MV-4-11 (cell line): ENCODE measurements around the gene C1orf53.

Experiments used
- DNase-seq: peaks from one replicate; lab custom pipeline; 2025; lab: John Stamatoyannopoulos, UW

C1orf53 gene

DNA sequence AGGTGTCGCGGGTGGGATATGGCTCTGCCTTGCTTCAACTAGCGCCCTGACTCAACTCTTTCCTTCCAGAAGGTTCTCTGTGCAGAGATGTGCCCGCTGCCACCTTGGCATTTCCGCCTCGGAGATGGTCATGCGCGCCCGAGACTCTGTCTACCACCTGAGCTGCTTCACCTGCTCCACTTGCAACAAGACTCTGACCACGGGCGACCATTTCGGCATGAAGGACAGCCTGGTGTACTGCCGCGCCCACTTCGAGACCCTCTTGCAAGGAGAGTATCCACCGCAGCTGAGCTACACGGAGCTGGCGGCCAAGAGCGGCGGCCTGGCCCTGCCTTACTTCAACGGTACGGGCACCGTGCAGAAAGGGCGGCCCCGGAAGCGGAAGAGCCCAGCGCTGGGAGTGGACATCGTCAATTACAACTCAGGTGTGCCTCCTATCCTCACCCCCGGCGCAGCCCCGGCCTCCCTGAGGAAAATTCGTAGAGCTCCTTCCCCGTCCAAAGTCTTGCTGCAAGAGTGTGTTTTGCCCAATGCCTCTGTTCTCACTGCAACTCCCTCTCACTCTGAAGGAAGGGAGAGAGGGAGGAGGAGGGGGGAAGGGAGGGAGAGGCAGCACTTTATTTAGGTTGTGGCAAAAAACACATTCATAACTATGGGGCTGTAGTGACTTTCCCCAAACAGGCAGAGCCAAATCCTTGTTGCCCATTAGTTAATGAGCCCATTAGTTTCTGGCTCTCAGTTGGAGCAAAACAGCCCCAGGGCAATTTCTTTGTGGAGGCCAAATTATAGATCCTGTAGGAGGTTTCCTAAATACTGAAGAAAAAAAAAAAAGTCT, 19.0 kb downstream of the C1orf53 start:
- no peak for DNase-seq

DNA sequence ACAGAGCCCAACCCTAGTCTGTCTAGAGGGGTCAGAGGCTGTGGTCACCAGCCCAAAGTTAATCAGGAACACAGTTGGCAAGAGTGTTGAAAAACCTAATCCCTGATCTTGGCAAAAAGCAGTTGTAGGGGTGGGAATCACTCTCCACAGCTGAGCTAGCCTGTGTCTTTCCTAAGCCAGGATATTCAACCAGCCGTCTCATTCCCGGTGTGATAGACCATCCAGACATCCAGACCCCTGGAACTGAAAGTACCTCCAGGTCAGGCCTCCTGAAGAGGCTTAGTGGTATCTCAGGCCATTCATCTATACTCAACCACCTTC, 19.6 kb downstream of the C1orf53 start:
- DNase-seq = no peak

DNA sequence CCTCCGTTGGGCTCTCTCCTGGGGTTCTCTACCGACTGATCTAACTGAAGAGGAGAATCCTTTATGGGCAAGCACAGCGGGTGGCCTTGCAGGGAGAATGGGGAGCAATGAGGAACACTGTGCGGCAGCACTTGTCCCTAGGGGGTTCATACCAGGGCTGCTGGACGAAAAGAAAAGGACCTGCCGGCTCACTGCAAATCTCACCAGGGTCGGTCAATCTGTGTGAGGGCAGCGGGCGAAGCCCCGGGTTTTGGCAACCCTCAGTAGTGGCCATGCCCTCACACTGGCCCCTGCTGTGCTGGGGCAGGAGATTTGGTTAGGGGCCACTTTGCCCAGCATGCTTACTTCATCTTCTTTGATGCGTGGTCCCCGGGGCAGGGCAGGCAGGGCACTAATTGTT, 20.6 kb downstream of the C1orf53 start:
- DNase-seq = no peak

DNA sequence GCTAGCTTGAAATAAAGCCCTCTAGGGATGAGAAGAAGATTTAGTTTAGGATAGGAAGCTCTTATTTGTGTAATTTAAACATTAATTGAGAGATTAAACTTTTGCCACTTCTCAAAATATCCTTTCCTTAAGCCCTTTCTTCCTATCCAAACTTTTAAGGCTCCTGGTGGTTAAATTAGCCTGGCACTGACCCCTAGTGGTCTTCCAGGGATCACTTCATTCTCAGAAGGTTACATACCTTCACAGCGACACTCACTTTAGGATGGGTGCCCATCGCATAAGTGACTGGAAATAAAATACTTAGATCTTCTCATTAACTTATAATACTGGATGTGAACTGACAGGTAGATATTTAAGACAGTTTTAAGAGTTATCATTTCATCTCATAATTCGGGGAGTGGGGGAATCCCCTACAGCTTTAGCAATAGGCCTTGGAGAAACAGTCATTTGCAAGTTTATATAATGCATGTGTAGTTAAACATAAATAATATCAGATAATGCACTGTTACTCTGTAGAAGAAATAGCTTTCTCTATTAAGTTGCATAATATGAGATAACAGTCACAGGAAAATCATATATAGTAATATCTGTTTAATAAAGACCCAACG, 22.2 kb downstream of the C1orf53 start:
- peak; percentile 40 for DNase-seq

DNA sequence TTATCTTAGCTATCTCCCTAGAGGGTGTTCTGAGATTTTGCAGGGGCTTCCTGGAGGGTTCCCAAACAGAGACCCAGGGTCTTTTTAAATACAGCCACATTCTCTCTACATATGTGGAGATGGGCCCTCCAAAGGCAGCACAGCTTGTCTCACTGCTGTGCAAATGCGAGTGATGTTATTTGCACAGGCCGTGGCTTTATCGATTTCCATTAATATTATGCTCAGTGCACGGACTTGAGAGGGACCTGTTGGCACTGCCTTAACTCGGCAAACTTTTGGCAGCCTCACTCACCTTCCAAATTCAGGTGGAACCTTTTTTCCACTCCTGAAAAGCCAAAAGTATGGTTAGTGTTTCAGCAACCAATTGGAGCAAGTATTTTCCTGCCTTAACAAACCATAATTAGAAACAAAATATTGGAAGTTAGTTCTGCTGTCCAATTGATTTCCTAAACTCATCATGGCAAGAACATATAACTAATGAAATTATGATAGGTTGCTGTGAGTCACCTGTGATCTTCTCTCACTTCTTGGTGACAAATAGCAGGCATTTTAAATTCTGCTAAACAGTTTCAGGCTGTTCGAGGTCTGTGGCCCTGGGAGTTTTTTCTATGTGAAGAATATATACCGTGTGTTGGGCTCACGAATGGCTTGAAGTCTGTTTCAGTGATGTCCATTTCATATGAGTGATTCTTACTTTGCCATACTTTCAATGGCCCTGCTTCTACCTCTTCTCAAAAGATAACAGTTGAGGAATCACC, 25.7 kb downstream of the C1orf53 start:
- DNase-seq = no peak

DNA sequence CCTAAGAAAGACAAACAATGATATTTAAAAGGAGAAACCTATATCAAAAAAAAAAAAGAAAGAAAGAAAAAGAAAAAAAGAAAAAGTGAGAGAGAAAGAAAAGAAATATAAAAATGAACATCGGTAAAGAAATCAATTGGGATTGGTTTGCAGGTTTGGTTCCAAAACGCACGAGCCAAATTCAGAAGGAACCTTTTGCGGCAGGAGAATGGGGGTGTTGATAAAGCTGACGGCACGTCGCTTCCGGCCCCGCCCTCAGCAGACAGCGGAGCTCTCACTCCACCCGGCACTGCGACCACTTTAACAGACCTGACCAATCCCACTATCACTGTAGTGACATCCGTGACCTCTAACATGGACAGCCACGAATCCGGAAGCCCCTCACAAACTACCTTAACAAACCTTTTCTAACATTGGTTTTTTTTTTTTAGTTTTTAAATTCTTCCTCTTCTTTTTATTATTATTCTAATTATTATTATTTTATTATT, 26.5 kb downstream of the C1orf53 start:
- DNase-seq = no peak

DNA sequence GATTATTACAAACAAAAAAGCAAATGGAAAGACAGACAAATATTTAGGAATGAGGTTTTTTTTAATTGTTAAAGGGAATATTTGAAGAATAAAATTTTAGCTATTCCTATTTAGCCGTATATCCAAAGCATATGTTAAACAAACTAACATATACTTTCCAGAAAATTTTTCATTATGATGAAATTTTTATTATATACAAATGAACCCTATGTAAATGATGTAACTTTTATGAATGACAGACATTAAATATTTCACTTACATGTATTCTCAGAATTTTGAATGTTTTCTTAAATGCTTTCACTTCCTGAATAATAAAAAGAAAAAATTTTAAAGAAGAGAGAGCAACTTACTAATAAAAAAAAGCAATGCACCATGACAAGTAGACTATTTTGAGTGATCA, 30.6 kb downstream of the C1orf53 start:
- no peak for DNase-seq

DNA sequence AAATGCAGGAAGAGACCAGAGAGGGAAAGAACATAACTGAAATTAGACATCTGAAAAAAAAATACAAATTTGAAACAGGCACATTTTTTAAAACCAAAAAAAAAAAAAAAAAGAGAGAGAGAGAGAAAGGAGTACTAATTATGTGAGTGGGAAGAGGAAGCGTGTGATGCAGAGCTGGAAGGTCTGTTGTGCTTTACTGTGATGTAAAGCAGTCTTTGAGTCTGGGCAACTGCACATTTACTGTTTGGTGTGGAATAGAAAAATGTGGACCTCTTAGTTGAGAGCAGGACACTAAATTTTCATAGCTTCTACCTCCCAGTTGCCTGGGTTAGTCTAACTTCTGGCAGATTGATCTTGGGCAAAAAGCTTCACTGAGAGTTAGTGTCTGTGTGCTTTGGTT, 31.2 kb downstream of the C1orf53 start:
- DNase-seq = no peak

DNA sequence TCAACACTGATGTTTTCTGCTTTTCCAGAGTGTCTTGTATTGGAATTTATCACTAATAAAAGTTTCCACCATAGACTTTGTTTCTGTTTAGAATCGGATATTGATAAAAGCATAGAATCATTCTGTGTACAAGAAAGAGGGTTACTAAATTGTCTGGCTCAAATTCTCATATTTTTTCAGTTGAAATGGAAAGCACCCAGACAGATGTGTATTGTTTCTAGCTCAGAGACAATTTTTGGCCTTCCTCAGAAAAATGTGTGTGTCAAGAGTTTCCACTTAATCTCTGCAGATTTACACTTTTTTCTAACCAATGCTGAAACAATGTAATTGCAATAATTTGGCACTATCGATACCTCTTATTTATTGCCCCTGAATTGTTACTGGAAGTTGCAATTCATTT, 35.0 kb downstream of the C1orf53 start:
- no peak for DNase-seq

DNA sequence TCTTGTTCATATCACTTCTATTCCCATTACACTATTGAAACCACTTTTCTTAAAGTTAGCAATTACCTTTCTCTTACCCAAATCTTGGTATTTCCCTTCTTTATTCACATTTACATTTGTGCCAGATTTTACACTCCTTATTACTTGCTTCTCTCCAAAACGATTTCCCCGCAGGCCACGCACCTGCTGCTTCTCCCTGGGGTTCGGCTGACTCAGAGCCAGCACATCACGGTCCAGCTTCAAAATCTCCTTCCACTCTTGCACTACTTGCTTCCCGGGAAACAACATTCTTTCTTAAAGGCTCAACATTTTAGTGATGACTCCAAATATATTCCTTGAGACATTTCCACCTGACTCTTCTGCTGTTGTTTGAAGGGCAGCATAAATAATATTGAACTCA, 35.5 kb downstream of the C1orf53 start:
- DNase-seq = no peak

DNA sequence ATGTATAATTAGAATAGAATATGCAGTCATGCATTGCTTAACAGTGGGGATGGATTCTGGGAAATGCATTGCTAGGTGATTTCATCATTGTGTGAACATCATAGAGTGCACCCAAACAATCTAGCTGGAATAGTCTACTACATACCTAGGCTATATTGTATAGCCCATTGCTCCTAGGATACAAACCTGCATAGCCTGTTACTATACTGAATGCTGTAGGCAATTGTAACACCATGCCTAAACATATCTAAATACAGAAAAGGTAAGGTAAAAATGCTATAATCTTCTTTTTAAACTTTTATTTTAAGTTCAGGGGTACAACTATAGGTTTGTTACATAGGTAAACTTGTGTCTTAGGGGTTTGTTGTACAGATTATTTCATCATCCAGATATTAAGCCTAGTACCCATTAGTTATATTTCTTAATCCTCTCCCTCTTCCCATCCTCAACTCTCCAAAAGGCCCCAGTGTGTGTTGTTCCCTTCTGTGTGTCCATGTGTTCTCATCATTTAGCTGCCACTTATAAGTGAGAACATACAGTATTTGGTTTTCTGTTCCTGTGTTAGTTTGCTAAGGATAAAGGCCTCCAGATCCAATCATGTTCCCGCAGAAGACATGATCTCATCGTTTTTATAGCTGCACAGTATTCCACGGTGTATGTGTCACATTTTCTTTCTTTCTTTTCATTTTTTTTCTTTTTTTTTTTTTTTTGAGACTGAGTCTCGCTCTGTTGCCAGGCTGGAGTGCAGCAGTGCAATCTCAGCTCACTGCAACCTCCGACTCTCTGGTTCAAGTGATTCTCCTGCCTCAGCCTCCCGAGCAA, 36.9 kb downstream of the C1orf53 start:
- peak; percentile 10 for DNase-seq

DNA sequence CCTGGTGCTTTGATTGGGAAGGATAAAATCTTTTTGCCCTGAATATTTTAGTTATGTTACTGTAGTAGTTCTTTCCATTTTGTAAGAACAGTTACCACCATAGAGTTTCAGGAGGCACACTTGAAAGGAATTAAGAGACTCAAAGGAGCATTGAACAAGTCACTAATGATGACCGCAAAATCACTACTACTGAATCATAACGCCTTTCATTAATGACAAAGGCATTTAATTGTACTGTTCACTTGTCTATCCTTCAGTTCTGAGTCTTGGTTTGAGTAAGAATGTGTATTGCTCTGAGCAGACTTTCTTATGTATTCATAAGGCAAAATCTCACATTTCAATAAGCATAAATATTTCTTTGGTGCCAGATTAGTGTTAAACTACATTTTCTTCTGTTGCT, 39.6 kb downstream of the C1orf53 start:
- DNase-seq = no peak

DNA sequence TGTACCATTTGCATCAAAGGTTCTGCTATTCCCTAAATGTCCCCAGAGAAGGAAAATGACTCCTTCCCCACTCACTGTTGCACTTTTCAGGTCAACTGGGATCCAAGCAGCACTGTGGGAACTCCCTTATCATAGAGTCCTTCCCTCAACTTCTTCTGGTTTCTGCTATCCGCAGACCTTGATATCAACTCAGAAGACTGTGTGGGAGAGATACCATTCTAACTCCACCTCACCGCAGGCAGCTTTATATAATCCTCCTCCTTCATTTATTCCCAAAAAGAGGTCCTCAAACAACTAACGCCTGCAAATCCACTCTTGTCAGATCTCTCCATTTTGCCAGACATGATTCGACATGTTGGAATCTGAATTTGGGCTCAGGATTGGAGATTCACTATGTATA, 42.1 kb downstream of the C1orf53 start:
- no peak for DNase-seq

DNA sequence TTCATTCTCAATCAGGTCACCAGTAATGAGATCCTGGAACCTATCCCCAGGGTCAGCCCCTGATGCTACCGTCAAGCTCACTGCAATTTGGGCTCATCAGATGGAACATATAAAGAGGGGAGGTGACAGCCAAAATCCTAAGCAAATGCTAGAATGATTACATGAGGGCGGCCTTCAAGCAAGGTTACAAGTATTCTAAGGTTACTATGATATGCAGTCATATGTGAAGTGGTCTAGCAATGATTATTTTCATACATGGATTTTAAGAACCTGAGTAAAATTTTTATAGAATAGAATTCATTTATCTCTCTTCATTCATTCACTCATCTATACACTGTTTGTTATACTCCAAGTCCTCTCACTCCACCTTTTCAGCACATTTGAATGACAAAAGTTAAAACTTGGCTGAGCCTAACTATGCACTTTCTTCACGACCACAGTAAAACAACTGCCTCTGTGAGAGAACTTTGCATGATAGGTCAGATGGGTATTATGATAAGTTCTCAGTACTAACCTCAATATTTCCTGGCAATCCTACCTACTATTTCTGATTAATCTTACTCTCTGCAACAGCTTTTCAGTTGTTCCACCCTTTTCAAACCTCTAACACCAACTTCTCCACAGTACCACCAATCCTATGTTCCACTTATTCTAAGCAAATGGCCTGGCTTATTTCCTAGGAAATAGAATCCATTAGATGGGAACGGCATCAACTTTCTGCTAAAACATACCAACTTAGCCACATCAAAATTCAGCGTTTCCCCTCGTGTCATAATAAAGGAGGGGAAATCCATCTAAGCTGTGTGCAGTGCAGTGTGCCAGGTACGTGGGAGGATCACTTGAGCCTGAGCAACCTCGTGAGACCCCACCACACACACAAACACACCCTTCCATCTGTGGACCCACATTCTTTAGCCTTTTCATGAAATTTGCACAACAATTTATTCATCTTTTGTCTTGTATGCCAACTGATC, 46.8 kb downstream of the C1orf53 start:
- no peak for DNase-seq

DNA sequence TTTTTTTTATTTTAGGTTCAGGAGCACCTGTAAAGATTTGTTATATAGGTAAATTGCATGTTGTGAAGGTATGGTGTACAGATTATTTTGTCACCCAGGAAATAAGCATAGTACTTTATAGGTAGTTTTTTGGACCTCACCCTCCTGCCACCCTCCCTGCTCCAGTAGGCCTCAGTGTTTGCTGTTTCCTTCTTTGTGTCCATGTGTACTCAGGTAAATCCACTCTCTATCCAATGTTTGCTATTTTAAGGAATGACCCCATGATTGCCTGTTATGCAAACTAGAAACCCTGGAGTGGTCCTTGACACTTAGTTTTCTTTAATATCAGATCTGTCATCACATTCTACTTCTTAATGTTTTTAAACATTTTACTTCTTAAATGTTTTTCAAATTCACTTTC, 48.7 kb downstream of the C1orf53 start:
- no peak for DNase-seq

DNA sequence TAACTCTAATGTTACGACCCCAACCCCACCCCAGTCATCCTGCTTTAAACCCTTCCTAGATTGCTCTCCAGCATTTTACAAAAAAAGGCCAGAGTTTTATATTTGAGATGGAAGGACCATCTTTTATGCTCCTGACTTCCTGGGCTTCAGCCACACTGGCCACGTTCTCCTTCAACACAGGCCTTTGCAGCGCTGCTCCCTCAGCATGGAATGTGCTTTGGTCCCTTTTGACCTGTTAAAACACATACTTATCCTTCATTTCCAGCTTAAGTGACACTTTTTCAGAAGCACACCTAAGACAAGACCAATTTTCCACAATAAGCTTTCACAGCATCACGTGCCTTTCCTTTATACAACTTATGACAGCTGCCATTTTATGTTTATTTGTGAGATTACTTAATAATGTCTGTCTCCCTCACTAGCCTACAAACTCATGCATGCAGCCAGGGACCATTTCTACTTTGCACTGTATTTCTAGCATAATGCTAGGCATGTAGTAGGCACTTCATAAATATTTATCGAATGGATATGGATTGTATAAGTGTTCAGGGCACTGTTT, 49.3 kb downstream of the C1orf53 start:
- no peak for DNase-seq

DNA sequence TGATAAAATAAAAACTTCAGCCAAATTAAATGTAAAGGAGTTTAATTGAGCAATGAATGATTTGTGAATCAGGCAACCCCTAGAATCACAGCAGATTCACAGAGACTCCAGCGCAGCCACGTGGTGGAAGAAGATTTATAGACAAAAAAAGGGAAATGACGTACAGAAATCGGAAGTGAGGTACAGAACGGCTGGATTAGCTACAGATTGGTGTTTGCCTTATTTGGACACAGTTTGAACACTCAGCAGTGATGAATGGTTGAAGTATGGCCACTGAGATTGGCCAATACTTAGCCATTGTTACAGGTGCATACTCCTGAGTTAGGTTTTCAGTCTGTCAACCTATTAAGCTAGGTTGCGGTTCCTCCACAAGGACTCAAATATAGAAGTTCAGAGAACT, 51.0 kb downstream of the C1orf53 start:
- peak; percentile 36 for DNase-seq

DNA sequence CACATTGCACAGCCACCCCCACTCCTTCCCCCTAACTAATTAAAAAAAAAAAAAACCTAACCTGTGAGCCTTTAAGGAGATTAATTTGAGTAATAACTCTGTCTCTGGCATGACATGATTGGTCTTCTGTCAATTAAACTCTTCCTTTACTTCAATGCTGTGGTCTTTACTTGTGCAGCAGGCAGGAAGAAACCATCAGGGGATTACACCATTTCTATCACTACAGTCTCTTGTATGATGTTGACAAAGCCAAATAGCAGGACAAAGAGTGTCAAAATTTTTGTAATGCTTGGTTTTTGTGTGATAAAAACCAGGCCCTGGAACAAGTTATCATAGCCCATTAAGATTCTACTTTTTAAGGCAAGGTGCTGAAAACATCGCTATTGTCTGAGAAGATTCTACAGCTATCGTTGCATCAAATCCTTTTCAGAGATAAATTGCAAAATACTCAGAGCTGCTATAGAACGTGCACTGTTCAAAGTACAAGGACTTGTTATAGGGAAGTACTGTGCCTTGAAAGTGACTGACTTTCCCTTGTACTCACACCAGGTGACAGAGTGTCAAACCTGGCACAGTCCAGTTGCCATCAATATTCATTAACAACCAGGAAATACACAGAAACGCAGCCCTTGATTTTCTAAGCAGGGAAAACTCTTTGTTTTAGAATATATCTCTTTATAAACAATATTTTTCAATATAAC, 52.4 kb downstream of the C1orf53 start:
- no peak for DNase-seq

DNA sequence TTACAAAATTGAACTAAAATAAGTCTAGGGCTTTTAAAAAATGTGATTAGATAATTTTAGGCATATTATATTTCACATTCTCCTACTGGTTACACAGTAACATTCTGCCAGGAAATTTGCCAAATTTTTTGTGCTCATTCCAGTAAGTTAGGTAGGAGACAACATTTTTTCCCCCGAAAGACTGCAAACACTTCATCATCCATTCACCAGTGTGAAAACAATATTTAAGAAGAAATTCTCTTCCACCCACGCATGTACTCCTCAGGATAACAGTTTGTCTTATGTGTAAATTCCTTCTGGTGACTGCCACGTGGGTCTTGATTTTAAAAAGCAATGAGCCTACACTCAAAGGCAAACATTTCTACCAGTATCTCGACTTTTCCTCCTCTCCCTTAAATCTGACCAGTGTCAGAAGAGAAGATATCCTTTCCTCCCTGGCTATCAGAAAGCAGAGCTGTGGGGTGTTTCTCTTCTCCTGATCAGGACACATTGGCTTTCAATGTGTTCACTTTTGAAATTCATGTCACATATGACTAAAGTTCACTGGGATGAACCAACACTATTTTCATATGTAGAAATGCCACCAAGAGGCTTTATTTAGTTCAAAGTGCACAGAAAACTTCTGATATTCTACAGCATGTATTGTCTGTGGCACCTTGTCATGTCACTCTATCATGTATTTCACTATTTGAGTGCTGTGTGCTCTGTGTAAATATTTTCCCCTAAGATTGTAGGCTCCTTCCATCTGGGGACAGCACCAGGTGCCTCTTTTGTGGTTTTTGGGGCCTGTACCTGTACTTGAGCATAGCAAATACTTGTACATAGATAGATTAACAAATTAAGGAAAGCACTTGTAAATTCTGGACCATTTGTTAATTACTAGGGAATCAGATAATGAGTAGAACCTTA, 53.3 kb downstream of the C1orf53 start:
- no peak for DNase-seq
